A549 treated with DMSO at 1 μM for 4 hours (cell line): ENCODE data around the gene SH2D7. TPM values are rescaled to one million over a fixed set of nuclear protein-coding genes. Genes with fewer than 3 reads are reported as not detected.

Experiments used
- total RNA-seq: library from RNA; stranded (reverse); fragments of 200-300 nt; extraction: Qiagen RNA extraction; gene quantifications from 5 replicates; pipeline ENCODE4 v1.2.3, GENCODE V29; 2022; ENCODE audit warnings: low read depth

The SH2D7 gene
- not detected in 5 replicates for total RNA-seq

DNA sequence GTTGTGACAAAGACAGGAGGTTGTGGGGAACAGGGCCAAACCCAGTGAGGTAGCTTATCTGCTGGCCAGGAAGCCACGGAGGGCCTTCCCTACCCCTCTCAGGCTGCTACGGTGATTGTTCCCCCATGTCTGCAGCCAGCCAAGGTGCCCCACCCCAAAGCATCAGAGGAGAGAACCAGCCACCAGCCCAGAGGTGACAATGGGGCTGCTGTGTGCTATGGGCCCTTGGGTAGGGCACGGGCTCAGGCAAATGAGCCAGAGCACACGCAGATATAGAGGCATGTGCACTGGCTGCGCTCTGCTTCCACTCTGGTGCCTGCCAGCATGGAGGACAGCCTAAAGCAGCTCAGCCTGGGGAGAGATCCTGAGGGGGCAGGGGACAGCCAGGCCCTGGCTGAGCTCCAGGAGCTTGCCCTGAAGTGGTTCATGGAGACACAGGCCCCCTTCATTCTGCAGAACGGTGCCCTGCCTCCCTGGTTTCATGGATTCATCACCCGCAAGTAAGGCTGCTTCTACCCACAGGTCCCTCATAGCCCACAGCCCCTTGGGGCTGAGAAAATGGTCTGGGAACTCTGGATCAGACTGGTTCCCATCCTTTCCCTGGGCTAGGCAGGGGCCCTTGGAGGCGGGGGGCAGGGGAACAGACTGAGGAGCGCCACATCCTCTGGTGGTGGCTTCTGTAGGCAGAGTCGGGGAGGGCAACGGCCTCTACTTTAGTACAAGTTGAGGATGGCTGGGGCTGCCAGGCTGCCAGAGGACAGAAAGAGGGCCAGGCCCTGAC is at the start of gene SH2D7:
Gene SH2D7, plus strand, starts transcription at position 301 of the 781 bp plus-strand sequence. Its CDS starts 24 bp downstream, at position 325.

GRCh38 chr15:78077053-78077870 is 15.1 kb upstream of the SH2D7 start, which contains the start of gene TBC1D2B:
TBC1D2B (minus strand) TSS chr15:78077711; CDS start chr15:78077652, 59 bp downstream.

DNA sequence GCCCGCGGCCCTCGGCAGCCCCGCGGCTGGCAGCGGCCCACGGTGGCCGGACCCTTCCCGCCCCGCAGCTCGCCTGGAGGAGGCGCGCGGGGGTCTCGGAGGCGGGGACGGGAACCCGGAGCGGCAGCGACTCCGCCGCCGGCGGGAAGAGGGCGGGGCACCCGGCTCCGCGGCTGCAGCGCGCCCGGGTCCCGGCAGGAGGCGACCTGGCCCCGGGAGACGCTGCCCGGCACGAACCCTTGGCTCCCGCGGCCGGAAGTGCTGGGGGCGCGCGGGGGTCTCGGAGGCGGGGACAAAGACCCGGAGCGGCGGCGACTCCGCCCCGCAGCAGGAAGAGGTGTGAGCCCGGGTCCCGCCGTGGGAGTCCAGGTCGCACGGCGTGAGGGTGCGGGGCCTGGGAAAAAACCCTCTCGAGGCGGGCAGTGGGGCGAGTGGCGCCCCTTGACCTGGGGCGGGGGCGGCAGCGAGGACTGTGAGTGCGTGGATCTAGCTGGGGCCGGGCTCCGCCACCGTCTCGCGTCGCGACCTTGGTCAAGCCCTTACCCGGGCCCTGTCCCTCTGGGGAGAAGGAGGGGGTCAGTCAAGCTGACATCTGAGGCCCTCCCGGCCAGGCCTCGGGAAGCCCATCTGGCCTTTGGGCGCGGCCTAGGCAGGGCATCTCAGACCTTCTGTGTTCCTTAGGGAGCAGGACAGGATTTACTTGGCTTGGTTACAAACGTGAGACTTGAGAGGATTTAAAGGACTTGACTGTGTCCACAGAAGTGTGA is 39.1 kb downstream of the SH2D7 start, which contains the start of gene CIB2:
Gene CIB2, minus strand, starts transcription at position 151 of the 767 bp plus-strand sequence. CDS start 230 bp downstream, outside the sequence.

DNA sequence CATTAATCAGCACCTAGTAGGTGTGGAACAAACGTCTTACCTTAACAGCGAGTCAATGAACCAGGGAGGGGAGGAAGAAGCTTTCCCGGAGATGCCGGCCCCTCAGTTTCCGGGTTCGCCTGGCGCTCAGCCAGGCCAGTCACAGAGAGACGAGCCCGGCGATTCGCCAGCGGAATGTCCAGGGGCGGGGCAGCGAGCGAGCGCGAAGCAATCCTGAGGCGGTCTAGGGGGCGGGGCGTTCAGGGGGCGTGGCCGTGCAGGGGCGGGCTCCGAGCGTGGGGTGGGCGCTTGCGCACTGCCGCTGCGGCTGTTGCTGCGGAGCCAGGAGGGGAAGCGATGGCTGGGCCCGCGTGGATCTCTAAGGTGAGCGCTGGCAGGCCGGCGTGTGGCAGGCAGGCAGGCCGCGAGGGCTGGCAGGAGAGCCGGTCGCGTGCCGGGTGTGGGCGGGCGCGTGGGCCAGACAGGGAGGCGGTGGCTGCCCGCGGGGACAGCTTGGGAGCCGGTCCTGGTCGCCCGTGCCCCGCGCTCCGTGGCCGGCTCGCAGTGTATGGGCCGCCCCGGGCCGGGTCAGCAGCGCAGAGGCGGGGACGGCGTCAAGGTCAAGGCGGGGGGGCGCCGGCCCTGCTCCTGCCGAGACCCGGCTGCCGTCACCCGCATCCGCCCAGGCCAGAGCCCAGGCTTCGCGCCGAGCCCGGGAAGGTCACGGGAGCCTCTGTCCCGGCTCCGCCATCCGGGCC is 56.9 kb downstream of the SH2D7 start, which contains the start of gene IDH3A:
Gene IDH3A, plus strand, starts transcription at position 295 of the 737 bp plus-strand sequence. Its CDS starts 42 bp downstream, at position 337.

Other genes with a start within 250 kb of the SH2D7 start
- 12.1 to 17.4 TPM (median 15.0 TPM) in 5 replicates for gene TBC1D2B, start 14.8 kb upstream of the SH2D7 start, total RNA-seq
- 24.8 to 32.3 TPM (median 28.4 TPM) in 5 replicates for gene CIB2, start 38.9 kb downstream of the SH2D7 start, total RNA-seq
- gene IDH3A, start 56.8 kb downstream of the SH2D7 start, total RNA-seq, result 73.5 to 88.1 TPM (median 88.0 TPM) in 5 replicates
- gene ACSBG1, start 142.0 kb downstream of the SH2D7 start, total RNA-seq, result 0.20 to 0.48 TPM (median 0.38 TPM) in 5 replicates
- 0.12 TPM in 1 of 5 replicates, not detected in the others for gene DNAJA4, start 172.0 kb downstream of the SH2D7 start, total RNA-seq
- 85.3 to 113 TPM (median 85.9 TPM) in 5 replicates for gene SKIC8, start 207.0 kb downstream of the SH2D7 start, total RNA-seq
- 1.0 to 2.0 TPM (median 1.6 TPM) in 5 replicates for gene CRABP1, start 247.8 kb downstream of the SH2D7 start, total RNA-seq